SJCRH30 (cell line): ENCODE data around the gene MYO18A. TPM values are rescaled to one million over a fixed set of nuclear protein-coding genes. Genes with fewer than 3 reads are reported as not detected.
"Not testable (repeated sequence)": the region's sequence is repeated elsewhere in the genome, so short reads cannot be mapped to it uniquely, and the experiment has no call there.

ENCODE experiments used
- DNase-seq, 2 experiments: peaks; one replicate each; pipeline ENCODE4 v3.0.0-alpha.2; 2015 to 2020
- H3K27ac ChIP-seq: fragments of 250-450 bp; sonication (Bioruptor Pico); 2 replicates; pipeline ENCODE4 v1.5.1; 2020; ENCODE audit warnings: mild to moderate bottlenecking, moderate library complexity
- H3K27me3 ChIP-seq: fragments of 250-450 bp; sonication (Bioruptor Pico); 2 replicates; pipeline ENCODE4 v1.5.1; 2020; ENCODE audit warnings: mild to moderate bottlenecking, moderate library complexity
- H3K36me3 ChIP-seq: fragments of 250-450 bp; sonication (Bioruptor Pico); 2 replicates; pipeline ENCODE4 v1.5.1; 2020; ENCODE audit warnings: mild to moderate bottlenecking, moderate library complexity
- H3K4me1 ChIP-seq: fragments of 250-450 bp; sonication (Bioruptor Pico); 2 replicates; pipeline ENCODE4 v1.5.1; 2020; ENCODE audit warnings: mild to moderate bottlenecking, moderate library complexity
- H3K4me3 ChIP-seq: fragments of 250-450 bp; sonication (Bioruptor Pico); 2 replicates; pipeline ENCODE4 v1.5.1; 2020; ENCODE audit warnings: mild to moderate bottlenecking, moderate library complexity
- H3K9me3 ChIP-seq: fragments of 250-450 bp; sonication (Bioruptor Pico); replicated peaks from 2 replicates; pipeline ENCODE4 v1.5.1; 2020; ENCODE audit warnings: mild to moderate bottlenecking, moderate library complexity
- total RNA-seq: library from RNA; depleted of rRNA; stranded (reverse); fragments of >200 nt; shearing (Covaris generic); gene quantifications from 2 replicates; pipeline ENCODE4 v1.2.3, GENCODE V29; 2014; rRNA removed

MYO18A gene
- total RNA-seq, result 86.9 and 91.9 TPM in 2 replicates

DNA sequence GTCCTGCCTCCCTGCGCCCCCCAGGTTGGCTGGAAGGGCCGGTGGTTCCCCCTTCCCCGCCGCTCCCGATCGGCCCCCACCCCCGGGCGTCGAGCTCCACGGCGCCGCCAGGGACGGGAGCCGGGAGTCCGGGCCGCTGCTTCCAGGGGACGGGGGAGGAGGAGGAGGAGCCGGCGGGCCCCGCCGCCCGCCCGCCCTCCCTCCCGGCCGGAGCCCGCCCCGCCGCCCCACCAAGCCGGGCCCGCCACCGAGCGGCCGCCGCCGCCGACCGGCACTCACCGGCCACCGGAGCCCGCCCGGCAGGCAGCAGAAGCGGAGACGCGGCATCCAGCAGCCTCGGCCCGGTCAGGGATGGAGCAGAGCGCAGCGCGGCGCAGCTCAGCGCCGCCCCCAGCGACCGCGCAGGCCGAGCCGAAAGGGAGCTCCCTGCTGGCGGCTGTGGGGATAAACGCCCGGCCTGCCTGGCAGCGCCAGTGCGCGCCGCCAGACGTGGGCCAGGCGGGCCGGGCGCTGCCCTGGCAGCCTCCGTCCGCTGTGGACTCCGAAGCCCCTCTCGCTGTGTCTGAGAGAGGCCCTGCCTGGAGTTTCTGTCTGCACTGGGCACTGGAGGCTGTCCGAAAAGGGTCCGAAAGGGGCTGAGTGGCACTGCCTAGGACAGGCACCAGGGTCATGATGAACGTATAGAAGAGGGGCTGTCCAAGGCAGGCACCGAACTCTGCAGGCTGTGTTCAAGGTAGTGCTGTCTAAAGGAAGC lies at the start of gene MYO18A:
Gene MYO18A, minus strand, starts transcription at position 365 of the 754 bp plus-strand sequence. CDS start 13,458 bp downstream, outside the sequence.
- H3K4me1 ChIP-seq, result peaks cover 23% of the 10 kb centered on the region
- peaks cover 4% of the 10 kb centered on the region; the same call in 1 of the 2 replicates for H3K9me3 ChIP-seq
- peak within 1 kb of the TSS; percentile 68 for H3K4me3 ChIP-seq
- no peaks in the 10 kb centered on the region for H3K27me3 ChIP-seq
- peak; percentile 86 to 91 for DNase-seq
- no peaks in the 10 kb centered on the region for H3K36me3 ChIP-seq
- peak within 1 kb of the TSS; percentile 94 for H3K27ac ChIP-seq

- Histone ChIP-seq H3K27ac (no peak overlapping the region), H3K36me3 (no peaks in the 10 kb centered on the region), H3K27me3 (no peaks in the 10 kb centered on the region), H3K4me1 (no peaks in the 10 kb centered on the region), H3K4me3 (no peak overlapping the region), H3K9me3 (no peaks in the 10 kb centered on the region; the same call in 1 of the 2 replicates)
- DNase-seq, result no peak
These were observed 45.2 kb upstream of the MYO18A start for GRCh38 chr17:29225396-29225795.

- H3K4me1 ChIP-seq, result peaks cover 11% of the 10 kb centered on the region
- not testable (repeated sequence) for H3K27ac ChIP-seq, H3K36me3 ChIP-seq
These were observed 41.1 kb upstream of the MYO18A start for GRCh38 chr17:29221338-29221737.

DNA sequence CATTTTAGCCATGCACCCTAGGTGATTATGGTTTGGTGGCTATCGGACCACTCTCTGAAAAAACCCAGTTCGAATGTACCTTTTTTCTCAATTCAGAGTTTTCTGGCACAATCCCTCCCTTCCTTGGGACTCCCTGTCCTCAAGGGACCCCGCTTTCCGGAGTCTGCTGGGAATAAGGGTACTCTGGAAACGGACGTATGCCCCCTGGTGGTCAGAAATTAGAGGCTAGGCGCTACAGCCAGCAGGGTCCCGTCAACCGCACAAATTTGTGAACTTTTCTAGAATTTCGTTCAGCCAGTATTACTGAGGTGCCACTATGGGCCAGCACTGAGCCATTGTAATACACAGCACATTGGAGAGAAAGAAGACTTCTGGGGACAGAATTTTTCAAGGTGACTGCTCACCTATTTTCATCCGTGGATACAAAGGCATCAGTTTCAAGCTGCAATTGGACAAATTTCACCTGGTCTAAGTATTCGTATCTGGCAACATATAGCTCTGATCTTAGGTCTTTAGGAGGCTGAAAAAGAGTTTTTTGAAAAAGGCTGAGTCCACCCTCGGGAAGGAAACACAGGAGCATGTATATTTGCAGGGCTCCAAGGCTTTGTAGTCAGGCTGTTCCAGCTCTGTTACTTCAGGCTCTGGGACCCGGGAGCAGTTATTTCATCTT lies 39.3 kb upstream of the MYO18A start:
- Histone ChIP-seq H3K27ac (no peak overlapping the region), H3K4me3 (no peak overlapping the region), H3K4me1 (peaks cover 11% of the 10 kb centered on the region), H3K27me3 (no peaks in the 10 kb centered on the region), H3K36me3 (no peaks in the 10 kb centered on the region), H3K9me3 (no peaks in the 10 kb centered on the region)
- DNase-seq, result peak; percentile 93 to 98

More at GRCh38 chr17:29221338-29221737, 41.1 kb upstream of the MYO18A start:
- not testable (repeated sequence) for H3K27me3 ChIP-seq, H3K4me3 ChIP-seq, H3K9me3 ChIP-seq, DNase-seq

DNA sequence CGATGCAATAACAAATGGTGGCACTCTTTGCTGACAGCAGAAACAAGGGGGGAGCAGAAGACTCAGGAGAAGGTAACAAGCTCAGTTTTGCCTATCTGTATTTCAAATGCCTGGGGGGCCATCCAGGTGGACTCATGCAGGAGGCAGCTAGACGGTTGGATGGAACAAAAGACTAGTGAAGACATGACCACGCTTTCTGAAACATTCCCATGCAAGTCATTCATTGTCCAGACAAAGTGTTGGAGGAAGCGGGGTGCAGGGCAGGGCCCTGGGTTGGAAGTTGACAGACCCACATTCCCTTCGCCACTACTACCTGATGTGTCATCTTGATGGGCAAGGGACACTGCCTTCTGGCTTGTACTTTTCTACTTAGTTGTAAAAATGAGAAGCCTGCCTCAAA lies 36.7 kb upstream of the MYO18A start:
- H3K36me3 ChIP-seq, result no peaks in the 10 kb centered on the region
- no peaks in the 10 kb centered on the region for H3K9me3 ChIP-seq
- no peak overlapping the region for H3K4me3 ChIP-seq
- DNase-seq, result no peak
- H3K27ac ChIP-seq, result no peak overlapping the region
- H3K4me1 ChIP-seq, result peaks cover 14% of the 10 kb centered on the region
- no peaks in the 10 kb centered on the region for H3K27me3 ChIP-seq

DNA sequence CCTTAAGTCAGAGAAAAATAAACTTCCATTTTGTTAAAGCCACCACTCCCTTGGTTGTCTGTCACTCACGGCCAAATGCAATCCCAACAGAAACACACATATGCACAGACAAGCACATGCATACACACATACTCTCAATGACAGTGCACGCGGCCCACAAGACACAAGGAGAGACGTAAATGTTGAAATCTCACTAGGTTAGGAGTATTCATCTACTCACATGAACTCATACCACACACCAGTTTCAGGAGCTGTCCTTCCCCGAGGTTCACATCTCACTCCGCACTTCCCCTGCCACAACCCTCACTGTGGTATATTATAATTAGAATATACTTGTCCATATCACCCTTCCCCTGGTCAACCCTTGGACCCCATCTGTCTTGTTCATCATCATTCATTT lies 36.0 kb upstream of the MYO18A start:
- H3K36me3 ChIP-seq, result no peaks in the 10 kb centered on the region
- H3K27ac ChIP-seq, result no peak overlapping the region
- H3K27me3 ChIP-seq, result no peaks in the 10 kb centered on the region
- H3K4me1 ChIP-seq, result peaks cover 14% of the 10 kb centered on the region
- DNase-seq, result no peak
- no peaks in the 10 kb centered on the region for H3K9me3 ChIP-seq
- no peak overlapping the region for H3K4me3 ChIP-seq

- Histone ChIP-seq H3K4me1 (peaks cover 14% of the 10 kb centered on the region), H3K36me3 (no peaks in the 10 kb centered on the region), H3K9me3 (no peaks in the 10 kb centered on the region), H3K4me3 (no peak overlapping the region), H3K27me3 (no peaks in the 10 kb centered on the region), H3K27ac (no peak overlapping the region)
- DNase-seq, result no peak
These were observed 35.5 kb upstream of the MYO18A start for GRCh38 chr17:29215717-29216116.

DNA sequence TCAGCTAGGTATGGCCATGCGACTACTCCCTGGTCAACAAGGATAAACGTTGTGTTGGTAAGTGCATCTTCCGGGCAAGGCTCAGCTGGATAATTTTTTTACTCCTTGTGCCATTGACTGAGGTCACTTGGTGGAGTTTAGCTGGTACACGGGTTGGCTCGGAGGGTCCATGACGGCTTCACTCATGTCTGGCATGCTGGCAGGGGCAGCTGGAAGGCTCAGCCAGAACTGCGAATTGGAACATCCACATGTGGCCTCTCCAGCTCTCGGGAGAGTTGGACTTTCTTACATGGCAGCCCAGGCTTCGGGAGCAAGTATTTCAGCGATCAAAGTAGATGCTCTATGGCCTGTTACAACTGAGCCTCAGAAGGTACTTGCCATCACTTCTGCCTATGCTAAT lies 35.0 kb upstream of the MYO18A start:
- H3K9me3 ChIP-seq, result no peaks in the 10 kb centered on the region
- no peaks in the 10 kb centered on the region for H3K36me3 ChIP-seq
- H3K27ac ChIP-seq, result no peak overlapping the region
- H3K27me3 ChIP-seq, result no peaks in the 10 kb centered on the region
- H3K4me1 ChIP-seq, result peaks cover 14% of the 10 kb centered on the region
- H3K4me3 ChIP-seq, result no peak overlapping the region
- DNase-seq, result no peak

DNA sequence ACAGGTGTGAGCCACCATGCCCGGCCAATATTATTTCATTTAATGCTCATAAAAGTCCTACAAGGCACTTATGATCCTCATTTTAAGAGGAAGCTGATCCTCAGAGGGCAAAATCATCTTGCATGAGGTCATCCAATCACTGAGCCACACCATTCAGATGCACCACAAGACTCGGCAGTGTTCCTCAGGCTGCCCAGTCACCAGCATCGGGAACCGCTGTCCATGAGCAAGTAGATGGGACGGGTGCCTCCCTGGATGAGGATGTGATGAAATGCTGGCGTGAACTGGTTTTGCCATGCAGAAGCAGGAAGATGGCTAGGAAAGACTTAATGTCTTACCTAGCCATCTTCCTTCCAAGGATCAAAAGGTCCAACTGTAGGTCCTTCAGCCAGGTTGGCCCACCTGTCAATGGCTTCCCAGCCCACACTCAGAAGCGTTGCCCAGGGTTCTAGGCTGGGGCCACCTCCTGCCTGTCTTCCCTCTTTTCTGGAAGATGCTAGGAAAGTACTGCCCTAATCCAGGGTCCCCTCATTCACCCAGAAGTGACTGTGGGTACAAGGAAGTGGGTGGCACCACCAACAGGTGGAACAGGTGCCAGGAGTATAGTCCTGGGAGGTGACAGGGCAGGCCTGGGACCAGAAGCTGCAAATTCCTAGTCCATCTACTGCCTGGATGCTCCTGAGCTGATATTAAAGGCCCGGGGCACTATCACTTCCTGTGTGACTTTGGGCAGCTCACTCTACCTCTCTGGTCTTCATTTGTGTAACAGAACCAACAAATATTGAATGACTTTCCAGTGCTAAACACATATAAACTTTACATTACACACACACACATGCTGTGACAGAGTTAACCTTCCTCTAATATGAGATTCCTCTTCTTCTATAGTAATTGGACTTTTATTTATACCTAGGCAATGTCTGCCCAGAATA lies 34.3 kb upstream of the MYO18A start:
- H3K4me3 ChIP-seq, result no peak overlapping the region
- no peaks in the 10 kb centered on the region for H3K36me3 ChIP-seq
- no peaks in the 10 kb centered on the region for H3K9me3 ChIP-seq
- DNase-seq, result no peak
- no peaks in the 10 kb centered on the region for H3K27me3 ChIP-seq
- H3K27ac ChIP-seq, result no peak overlapping the region
- peaks cover 7% of the 10 kb centered on the region for H3K4me1 ChIP-seq

GRCh38 chr17:29212681-29213121 lies 32.5 kb upstream of the MYO18A start:
- no peaks in the 10 kb centered on the region for H3K36me3 ChIP-seq
- H3K4me1 ChIP-seq, result peaks cover 3% of the 10 kb centered on the region; the same call in 1 of the 2 replicates
- H3K27me3 ChIP-seq, result no peaks in the 10 kb centered on the region
- DNase-seq, result peak in 1 of 2 experiments; percentile 41
- no peaks in the 10 kb centered on the region for H3K9me3 ChIP-seq
- H3K4me3 ChIP-seq, result no peak overlapping the region
- no peak overlapping the region for H3K27ac ChIP-seq

GRCh38 chr17:29212094-29212631 lies 32.0 kb upstream of the MYO18A start:
- no peak for DNase-seq
- no peaks in the 10 kb centered on the region for H3K27me3 ChIP-seq
- H3K9me3 ChIP-seq, result no peaks in the 10 kb centered on the region
- H3K36me3 ChIP-seq, result no peaks in the 10 kb centered on the region
- H3K4me1 ChIP-seq, result peaks cover 3% of the 10 kb centered on the region; the same call in 1 of the 2 replicates
- no peak overlapping the region for H3K4me3 ChIP-seq
- H3K27ac ChIP-seq, result no peak overlapping the region

- no peaks in the 10 kb centered on the region for H3K36me3 ChIP-seq
- DNase-seq, result no peak
These were observed 30.7 kb upstream of the MYO18A start for GRCh38 chr17:29210879-29211278.

GRCh38 chr17:29209073-29209472 lies 28.9 kb upstream of the MYO18A start:
- no peak for DNase-seq
- H3K4me1 ChIP-seq, result peaks cover 3% of the 10 kb centered on the region; the same call in 1 of the 2 replicates

More at GRCh38 chr17:29210879-29211278, 30.7 kb upstream of the MYO18A start:
- no peak overlapping the region for H3K27ac ChIP-seq
- no peaks in the 10 kb centered on the region for H3K9me3 ChIP-seq
- peaks cover 3% of the 10 kb centered on the region; the same call in 1 of the 2 replicates for H3K4me1 ChIP-seq
- H3K27me3 ChIP-seq, result no peaks in the 10 kb centered on the region
- H3K4me3 ChIP-seq, result no peak overlapping the region

DNA sequence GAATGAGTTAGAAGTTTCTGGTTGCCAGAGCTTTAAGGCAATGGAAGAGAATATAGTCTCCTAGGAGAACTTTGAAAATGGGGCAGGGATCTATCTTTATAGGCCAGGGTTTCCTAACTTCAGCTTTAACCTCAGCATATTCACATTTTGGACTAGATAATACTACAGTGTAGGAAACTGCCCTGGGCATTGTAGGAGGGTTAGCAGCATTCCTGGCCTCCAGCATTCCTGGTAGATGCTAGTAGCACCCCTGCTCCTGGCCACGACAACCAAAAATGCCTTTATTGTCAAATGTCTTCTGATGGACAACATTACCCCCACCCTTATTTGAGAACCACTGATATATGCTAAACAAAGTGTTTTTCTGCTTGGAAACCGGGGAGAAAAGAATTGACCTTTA lies 27.8 kb upstream of the MYO18A start:
- H3K4me3 ChIP-seq, result no peak overlapping the region
- no peak for DNase-seq
- peaks cover under 1% of the 10 kb centered on the region; the same call in 1 of the 2 replicates for H3K4me1 ChIP-seq
- no peaks in the 10 kb centered on the region for H3K27me3 ChIP-seq
- no peak overlapping the region for H3K27ac ChIP-seq
- no peaks in the 10 kb centered on the region for H3K9me3 ChIP-seq
- no peaks in the 10 kb centered on the region for H3K36me3 ChIP-seq

More at GRCh38 chr17:29209073-29209472, 28.9 kb upstream of the MYO18A start:
- H3K36me3 ChIP-seq, result no peaks in the 10 kb centered on the region
- H3K27me3 ChIP-seq, result no peaks in the 10 kb centered on the region
- H3K4me3 ChIP-seq, result no peak overlapping the region
- H3K9me3 ChIP-seq, result no peaks in the 10 kb centered on the region
- no peak overlapping the region for H3K27ac ChIP-seq
